Fibroblast of skin of left quadriceps (primary cell): Measurements from ENCODE around the gene IP6K1.
"Not testable (repeated sequence)": the region's sequence is repeated elsewhere in the genome, so short reads cannot be mapped to it uniquely, and the experiment has no call there.

Experiments
- DNase-seq, 2 experiments: peaks; one replicate each; pipeline ENCODE4 v3.0.0-alpha.2; 2013; ENCODE audit warnings: low read depth in 2 of 2

IP6K1 gene

GRCh38 chr3:49769286-49769915 lies 16.9 kb downstream of the IP6K1 start:
- DNase-seq: no peak

GRCh38 chr3:49763981-49764380 lies 22.4 kb downstream of the IP6K1 start:
- no peak for DNase-seq

GRCh38 chr3:49761661-49762060 lies 24.7 kb downstream of the IP6K1 start:
- DNase-seq: no peak

- no peak for DNase-seq
Observed at GRCh38 chr3:49759226-49759625, 27.1 kb downstream of the IP6K1 start.

GRCh38 chr3:49757197-49757596 lies 29.1 kb downstream of the IP6K1 start:
- DNase-seq: no peak

- DNase-seq: no peak
Observed at GRCh38 chr3:49756036-49756435, 30.3 kb downstream of the IP6K1 start.

- no peak for DNase-seq
Observed at GRCh38 chr3:49754536-49754935, 31.8 kb downstream of the IP6K1 start.

- DNase-seq: no peak
Observed at GRCh38 chr3:49751501-49751900, 34.8 kb downstream of the IP6K1 start.

- no peak for DNase-seq
Observed at GRCh38 chr3:49750056-49750455, 36.3 kb downstream of the IP6K1 start.

- DNase-seq: not testable (repeated sequence)
Observed at GRCh38 chr3:49748874-49749273, 37.5 kb downstream of the IP6K1 start.

GRCh38 chr3:49747792-49748480 lies 38.4 kb downstream of the IP6K1 start:
- DNase-seq: no peak

GRCh38 chr3:49745986-49746385 lies 40.4 kb downstream of the IP6K1 start:
- no peak for DNase-seq

GRCh38 chr3:49740427-49740826 lies 45.9 kb downstream of the IP6K1 start:
- DNase-seq: no peak

- no peak for DNase-seq
Observed at GRCh38 chr3:49738067-49738713, 48.2 kb downstream of the IP6K1 start.

- no peak for DNase-seq
Observed at GRCh38 chr3:49734752-49735151, 51.6 kb downstream of the IP6K1 start.

- DNase-seq: no peak
Observed at GRCh38 chr3:49733551-49733950, 52.8 kb downstream of the IP6K1 start.

GRCh38 chr3:49732597-49732996 lies 53.7 kb downstream of the IP6K1 start:
- DNase-seq: no peak

GRCh38 chr3:49729966-49730609 lies 56.3 kb downstream of the IP6K1 start:
- DNase-seq: no peak

GRCh38 chr3:49727924-49728361 lies 58.4 kb downstream of the IP6K1 start:
- no peak for DNase-seq

- DNase-seq: no peak
Observed at GRCh38 chr3:49727154-49727923, 59.0 kb downstream of the IP6K1 start.

GRCh38 chr3:49725906-49726681 lies 60.2 kb downstream of the IP6K1 start:
- no peak for DNase-seq
